HG02763 (cell line): ENCODE data around the gene MDFI.

Experiments used
- ATAC-seq: cut with Tn5 transposase; IDR thresholded peaks from one replicate; pipeline ENCODE4 v1.9.1; 2021; ENCODE audit warnings: mild to moderate bottlenecking, moderate library complexity; ENCODE audit not compliant: unreplicated experiment

Gene MDFI

GRCh38 chr6:41700463-41701347 lies 62.4 kb downstream of the MDFI start:
- no peak for ATAC-seq

- ATAC-seq, result no peak
Measured at GRCh38 chr6:41702089-41702745, 63.9 kb downstream of the MDFI start.

- ATAC-seq, result no peak
Measured at GRCh38 chr6:41702771-41703494, 64.7 kb downstream of the MDFI start.
